BJ (cell line): Measurements from ENCODE around the gene ZFP36. TPM values are rescaled to one million over a fixed set of nuclear protein-coding genes. Genes with fewer than 3 reads are reported as not detected.

Source experiments
- CTCF ChIA-PET: fragments of 350-600 bp; formaldehyde crosslinking; extraction: SDS; loops from one replicate; lab custom pipeline; 2021; ENCODE audit warnings: antibody characterized with exemption, inconsistent platforms; lab: Yijun Ruan, JAX
- POLR2A ChIA-PET: fragments of 300-600 bp; sonication (Branson Sonifier 250); formaldehyde crosslinking; extraction: SDS; loops from one replicate; lab custom pipeline; 2021; ENCODE audit warnings: antibody characterized with exemption; lab: Charles Lee
- DNase-seq: peaks from one replicate; pipeline ENCODE4 v3.0.0-alpha.2; 2011; ENCODE audit warnings: low read depth
- H3K27me3 ChIP-seq: 2 replicates; pipeline ENCODE4 v1.6.0; 2011; ENCODE audit warnings: low read length; ENCODE audit not compliant: control insufficient read depth, insufficient read depth
- H3K36me3 ChIP-seq: 2 replicates; pipeline ENCODE4 v1.5.1; 2011; ENCODE audit warnings: low read length; ENCODE audit not compliant: control insufficient read depth, insufficient read depth
- H3K4me3 ChIP-seq: 2 replicates; pipeline ENCODE4 v1.5.1; 2011; ENCODE audit warnings: low read depth, mild to moderate bottlenecking, control low read depth, low read length
- CTCF ChIP-seq: IDR thresholded peaks from 2 replicates; pipeline ENCODE4 v1.5.1; 2011; ENCODE audit warnings: low read depth, mild to moderate bottlenecking, control low read depth, inconsistent platforms, low read length, moderate library complexity; ENCODE audit not compliant: insufficient read depth
- polyA plus RNA-seq: library from polyadenylated mRNA; depleted of rRNA; stranded (reverse); fragments of >200 nt; gene quantifications from 2 replicates; pipeline ENCODE4 v1.2.3, GENCODE V29; 2011

The ZFP36 gene
- polyA plus RNA-seq, 1 experiment, result 9.5 TPM

- no peak overlapping the region for H3K4me3 ChIP-seq
- POLR2A ChIA-PET, result interaction anchor here (0.6 to 0.8 kb wide), 6 partner anchors 16 to 55 kb away, joined by 3 to 7 read pairs (median 4); partner anchors contain the start of genes PAF1, PLEKHG2 and TIMM50
- DNase-seq, result peak; percentile 63
- CTCF ChIA-PET, result interaction anchor here (0.6 to 3.9 kb wide), 8 partner anchors 10 to 106 kb away, joined by 3 to 22 read pairs (median 6); partner anchors contain the start of genes EID2B and PLEKHG2
- no peak for TF ChIP-seq CTCF
- no peaks in the 10 kb centered on the region for H3K27me3 ChIP-seq
- H3K36me3 ChIP-seq, result peaks cover 17% of the 10 kb centered on the region
These were observed 21.9 kb downstream of the ZFP36 start for GRCh38 chr19:39428283-39429112.

- Histone ChIP-seq H3K36me3 (peaks cover 17% of the 10 kb centered on the region), H3K27me3 (no peaks in the 10 kb centered on the region), H3K4me3 (no peak overlapping the region)
- DNase-seq, result no peak
- CTCF ChIA-PET, result interaction anchor here (1.3 to 1.9 kb wide), 2 partner anchors 10 to 19 kb away, joined by 3 to 9 read pairs; partner anchors contain the start of gene PLEKHG2
- no peak for TF ChIP-seq CTCF
- POLR2A ChIA-PET, result no interaction called here
These were observed 24.3 kb downstream of the ZFP36 start for GRCh38 chr19:39430675-39431593.

GRCh38 chr19:39432677-39433025 lies 26.0 kb downstream of the ZFP36 start:
- TF ChIP-seq CTCF, result no peak
- H3K36me3 ChIP-seq, result peaks cover 17% of the 10 kb centered on the region
- no peak for DNase-seq
- no peaks in the 10 kb centered on the region for H3K27me3 ChIP-seq
- ChIA-PET POLR2A (interaction anchor here (0.6 kb wide), 1 partner anchor 1217 kb away, joined by 3 read pairs; no protein-coding TSS in a partner anchor), CTCF (interaction anchor here (0.5 to 2.2 kb wide), 6 partner anchors 8 to 101 kb away, joined by 3 to 10 read pairs (median 4); partner anchors contain the start of genes EID2B and PLEKHG2)
- no peak overlapping the region for H3K4me3 ChIP-seq

GRCh38 chr19:39433480-39434079 lies 26.9 kb downstream of the ZFP36 start:
- POLR2A ChIA-PET, result interaction anchor here (0.6 kb wide), 1 partner anchor 1218 kb away, joined by 3 read pairs; no protein-coding TSS in a partner anchor
- Histone ChIP-seq H3K36me3 (peaks cover 17% of the 10 kb centered on the region), H3K4me3 (no peak overlapping the region), H3K27me3 (no peaks in the 10 kb centered on the region)
- DNase-seq, result no peak
- no peak for TF ChIP-seq CTCF
- CTCF ChIA-PET, result interaction anchor here (0.5 to 2.2 kb wide), 2 partner anchors 99 to 100 kb away, joined by 3 to 10 read pairs; partner anchors contain the start of gene EID2B
